Upper lobe of left lung (tissue), 4 donors: ENCODE results near the gene TRIM72.

Experiments used
- EP300 ChIP-seq, 4 donors: sonication (generic); formaldehyde crosslinking; IDR thresholded peaks; one replicate each; pipeline ENCODE4 v1.5.1; 2017; ENCODE audit warnings: antibody characterized with exemption in 4 of 4, control low read depth in 2 of 4
- POLR2A ChIP-seq, 4 donors: fragments of 450-650 bp; IDR thresholded peaks; one replicate each; pipeline ENCODE4 v1.5.1; 2016 to 2017; ENCODE audit warnings: antibody characterized with exemption in 4 of 4, mild to moderate bottlenecking in 2 of 4
- POLR2AphosphoS5 ChIP-seq, 2 donors: sonication (generic); formaldehyde crosslinking; IDR thresholded peaks; one replicate each; pipeline ENCODE4 v1.5.1; 2017; ENCODE audit warnings: antibody characterized with exemption in 2 of 2
- TF ChIP-seq, protein P1 (sequence below), 6 experiments: fragments of 450-650 bp in 4 of 6; fragments of 200-600 bp in 2 of 6; sonication (generic) in 2 of 6; IDR thresholded peaks; one replicate each; pipeline ENCODE4 v1.5.1; 2016 to 2019; ENCODE audit warnings: antibody characterized with exemption in 6 of 6

DNA sequence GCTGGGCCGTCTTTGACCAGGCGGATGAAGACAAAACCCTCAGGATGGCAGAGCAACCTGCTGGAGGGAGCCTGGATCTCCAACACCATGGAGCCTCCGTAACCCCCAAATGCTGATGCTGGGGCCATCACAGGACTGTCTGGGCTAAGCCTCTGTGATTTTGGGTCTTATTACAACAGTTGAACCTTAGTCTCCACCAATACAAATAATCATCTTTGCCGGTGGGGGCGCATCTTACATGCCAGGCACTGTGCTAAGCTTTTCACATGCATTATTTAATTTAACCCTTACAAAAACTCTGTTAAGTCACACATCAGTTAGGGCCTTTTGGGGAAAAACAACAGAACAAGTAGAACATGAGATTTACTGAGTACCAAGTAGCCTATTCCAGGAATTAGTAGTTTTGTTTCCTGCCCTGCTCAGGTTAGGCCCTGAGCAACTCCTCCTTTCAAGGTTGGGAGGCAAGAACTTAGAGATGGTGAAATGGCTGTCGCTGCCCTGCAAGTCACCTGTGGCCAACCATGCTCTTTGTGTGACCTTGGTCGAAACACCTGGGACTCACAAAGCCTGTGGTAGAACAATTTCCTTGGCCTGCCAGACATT is 37.0 kb downstream of the TRIM72 start:
- TF ChIP-seq EP300 (IDR thresholded peaks at IDR 0.05) = no peak
- TF ChIP-seq, protein P1, sequence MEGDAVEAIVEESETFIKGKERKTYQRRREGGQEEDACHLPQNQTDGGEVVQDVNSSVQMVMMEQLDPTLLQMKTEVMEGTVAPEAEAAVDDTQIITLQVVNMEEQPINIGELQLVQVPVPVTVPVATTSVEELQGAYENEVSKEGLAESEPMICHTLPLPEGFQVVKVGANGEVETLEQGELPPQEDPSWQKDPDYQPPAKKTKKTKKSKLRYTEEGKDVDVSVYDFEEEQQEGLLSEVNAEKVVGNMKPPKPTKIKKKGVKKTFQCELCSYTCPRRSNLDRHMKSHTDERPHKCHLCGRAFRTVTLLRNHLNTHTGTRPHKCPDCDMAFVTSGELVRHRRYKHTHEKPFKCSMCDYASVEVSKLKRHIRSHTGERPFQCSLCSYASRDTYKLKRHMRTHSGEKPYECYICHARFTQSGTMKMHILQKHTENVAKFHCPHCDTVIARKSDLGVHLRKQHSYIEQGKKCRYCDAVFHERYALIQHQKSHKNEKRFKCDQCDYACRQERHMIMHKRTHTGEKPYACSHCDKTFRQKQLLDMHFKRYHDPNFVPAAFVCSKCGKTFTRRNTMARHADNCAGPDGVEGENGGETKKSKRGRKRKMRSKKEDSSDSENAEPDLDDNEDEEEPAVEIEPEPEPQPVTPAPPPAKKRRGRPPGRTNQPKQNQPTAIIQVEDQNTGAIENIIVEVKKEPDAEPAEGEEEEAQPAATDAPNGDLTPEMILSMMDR (IDR thresholded peaks at IDR 0.05) = no peak
- TF ChIP-seq POLR2A (IDR thresholded peaks at IDR 0.05) = no peak
- TF ChIP-seq POLR2AphosphoS5 (IDR thresholded peaks at IDR 0.05) = no peak
